ENCODE data around the gene ACAP3.

GRCh38 chr1:1348420-1349255, 40.9 kb upstream of the ACAP3 start:
- TF ChIP-seq ETV6 (CRISPR knock-in tag; IDR thresholded peaks at IDR 0.05), result no peak
- TF ChIP-seq STAT6 (CRISPR knock-in tag; conservative IDR thresholded peaks at IDR 0.05; ENCODE audit: low read depth), result no peak

All from WTC11 (cell line).